Kidney tubule cell (primary cell): ENCODE measurements around the gene NRG3.
A peak's percentile ranks its signal among the peaks of the same experiment; 100 is the strongest.
"Not testable (repeated sequence)": the region's sequence is repeated elsewhere in the genome, so short reads cannot be mapped to it uniquely, and the experiment has no call there.

Experiments
- DNase-seq: peaks from one replicate; pipeline ENCODE4 v3.0.0-alpha.2; 2018; ENCODE audit warnings: low spot score

NRG3 gene

GRCh38 chr10:81961451-81962184 lies 86.6 kb downstream of the NRG3 start:
- DNase-seq, result no peak

- peak; percentile 7 for DNase-seq
These were observed 88.6 kb downstream of the NRG3 start for GRCh38 chr10:81963606-81964005.

- DNase-seq, result no peak
These were observed 92.7 kb downstream of the NRG3 start for GRCh38 chr10:81967716-81968115.

GRCh38 chr10:81969136-81969535 lies 94.1 kb downstream of the NRG3 start:
- DNase-seq, result no peak

- peak; percentile 30 for DNase-seq
These were observed 103.2 kb downstream of the NRG3 start for GRCh38 chr10:81978238-81978637.

- DNase-seq, result no peak
These were observed 106.7 kb downstream of the NRG3 start for GRCh38 chr10:81981724-81982123.

GRCh38 chr10:81984428-81984827 lies 109.4 kb downstream of the NRG3 start:
- no peak for DNase-seq

GRCh38 chr10:81995254-81995653 lies 120.3 kb downstream of the NRG3 start:
- no peak for DNase-seq

- DNase-seq, result no peak
These were observed 121.9 kb downstream of the NRG3 start for GRCh38 chr10:81996927-81997326.

GRCh38 chr10:82020999-82021398 lies 146.0 kb downstream of the NRG3 start:
- DNase-seq, result no peak

- no peak for DNase-seq
These were observed 152.7 kb downstream of the NRG3 start for GRCh38 chr10:82027711-82028110.

- DNase-seq, result peak; percentile 39
These were observed 162.1 kb downstream of the NRG3 start for GRCh38 chr10:82037076-82037475.

GRCh38 chr10:82038587-82038986 lies 163.6 kb downstream of the NRG3 start:
- DNase-seq, result no peak

GRCh38 chr10:82040336-82040735 lies 165.3 kb downstream of the NRG3 start:
- DNase-seq, result no peak

GRCh38 chr10:82041018-82041417 lies 166.0 kb downstream of the NRG3 start:
- DNase-seq, result peak; percentile 39

GRCh38 chr10:82056391-82056790 lies 181.4 kb downstream of the NRG3 start:
- DNase-seq, result no peak

- not testable (repeated sequence) for DNase-seq
These were observed 192.2 kb downstream of the NRG3 start for GRCh38 chr10:82067192-82067591.

- DNase-seq, result no peak
These were observed 193.5 kb downstream of the NRG3 start for GRCh38 chr10:82068501-82068900.

- DNase-seq, result no peak
These were observed 196.2 kb downstream of the NRG3 start for GRCh38 chr10:82071231-82071630.

- DNase-seq, result no peak
These were observed 197.1 kb downstream of the NRG3 start for GRCh38 chr10:82072124-82072523.

- DNase-seq, result no peak
These were observed 200.6 kb downstream of the NRG3 start for GRCh38 chr10:82075605-82076004.

GRCh38 chr10:82084496-82084895 lies 209.5 kb downstream of the NRG3 start:
- DNase-seq, result no peak

GRCh38 chr10:82084904-82085303 lies 209.9 kb downstream of the NRG3 start:
- DNase-seq, result no peak

GRCh38 chr10:82089327-82089726 lies 214.3 kb downstream of the NRG3 start:
- no peak for DNase-seq
